ENCODE results near the gene TLX3.
A peak's percentile ranks its signal among the peaks of the same experiment; 100 is the strongest.
"Not testable (repeated sequence)": the region's sequence is repeated elsewhere in the genome, so short reads cannot be mapped to it uniquely, and the experiment has no call there.

Gene TLX3

DNA sequence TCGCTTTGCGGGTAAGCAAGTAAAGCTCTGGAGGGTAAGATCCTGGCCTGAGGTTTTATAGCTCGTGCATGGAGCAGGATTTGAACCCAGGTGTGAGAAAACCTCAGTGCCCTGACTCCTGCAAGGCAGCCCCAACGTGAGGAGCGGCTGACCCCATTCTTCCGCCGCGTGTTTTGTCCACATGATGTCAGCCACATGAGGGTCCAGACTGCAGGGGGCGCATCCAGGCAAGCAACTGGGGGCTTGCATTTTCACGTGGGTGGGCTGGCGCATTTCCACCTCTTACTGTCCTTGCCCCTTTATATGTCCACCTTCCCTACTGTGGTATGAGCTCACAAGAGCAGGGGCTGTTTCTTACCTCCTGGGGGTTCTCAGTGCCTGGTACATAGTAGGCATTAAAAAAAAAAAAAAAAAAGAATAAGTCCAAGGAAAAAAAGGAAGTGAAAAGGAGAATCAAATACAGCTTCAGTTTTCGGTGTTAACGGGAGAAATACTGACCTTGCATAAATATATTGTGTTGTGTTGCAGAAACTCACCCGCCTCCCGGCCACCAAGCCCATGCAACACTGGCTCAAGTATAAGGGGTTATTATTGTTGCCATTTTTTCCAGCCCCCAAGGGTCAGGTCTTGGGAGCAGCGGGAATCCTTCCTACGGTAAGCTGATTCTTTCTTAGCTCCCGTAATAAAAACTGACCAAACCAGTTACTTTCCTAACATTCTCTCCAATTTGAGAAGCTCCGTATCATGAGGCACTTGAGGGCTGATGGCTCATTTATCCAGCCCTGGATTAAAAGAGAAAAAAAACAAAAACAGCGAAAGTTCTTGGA is 15.0 kb downstream of the TLX3 start:
- DNase-seq (ENCODE audit: low spot score) = no peak

DNA sequence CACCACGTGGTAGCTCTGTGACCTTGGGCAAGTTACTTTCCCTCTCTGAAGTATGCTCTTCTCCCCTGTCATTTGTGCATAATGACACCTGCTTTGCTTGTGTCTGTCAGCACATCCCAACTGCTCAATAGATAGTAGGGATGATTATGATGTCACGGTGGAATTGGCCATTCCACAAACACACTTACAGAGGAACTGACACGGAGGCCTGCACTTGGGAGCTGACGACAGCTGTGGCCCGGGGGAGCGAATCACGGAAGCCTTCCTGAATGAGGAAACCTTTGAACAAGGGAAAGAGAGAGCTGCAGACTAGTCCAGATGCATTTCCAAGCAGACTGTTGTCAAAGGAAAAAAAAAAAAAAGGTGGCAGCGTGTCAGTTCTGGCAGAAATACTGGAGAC is 21.0 kb downstream of the TLX3 start:
- DNase-seq (ENCODE audit: low spot score) = no peak

GRCh38 chr5:171335616-171336015 is 26.6 kb downstream of the TLX3 start:
- DNase-seq (ENCODE audit: low spot score) = no peak

- DNase-seq (ENCODE audit: low spot score) = peak; percentile 78
Measured at GRCh38 chr5:171336521-171337209, 27.6 kb downstream of the TLX3 start.

DNA sequence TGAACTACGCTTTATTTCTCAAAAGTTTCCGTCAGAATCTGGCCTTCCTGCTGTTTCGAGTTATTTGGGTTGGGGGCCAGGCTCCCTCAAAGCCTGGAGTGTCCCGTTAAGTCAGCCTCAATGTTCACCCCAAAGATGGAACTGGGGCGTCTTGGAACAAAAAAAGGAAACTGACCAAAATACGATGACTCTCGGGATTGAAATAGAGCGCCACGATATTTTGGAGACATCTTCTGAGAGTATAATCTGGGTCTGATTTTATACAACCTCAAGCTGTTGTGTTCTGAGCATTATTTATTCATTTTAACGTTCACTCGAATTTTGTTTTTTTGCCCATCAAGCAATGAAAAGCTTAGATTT is 28.1 kb downstream of the TLX3 start:
- DNase-seq (ENCODE audit: low spot score) = no peak

DNA sequence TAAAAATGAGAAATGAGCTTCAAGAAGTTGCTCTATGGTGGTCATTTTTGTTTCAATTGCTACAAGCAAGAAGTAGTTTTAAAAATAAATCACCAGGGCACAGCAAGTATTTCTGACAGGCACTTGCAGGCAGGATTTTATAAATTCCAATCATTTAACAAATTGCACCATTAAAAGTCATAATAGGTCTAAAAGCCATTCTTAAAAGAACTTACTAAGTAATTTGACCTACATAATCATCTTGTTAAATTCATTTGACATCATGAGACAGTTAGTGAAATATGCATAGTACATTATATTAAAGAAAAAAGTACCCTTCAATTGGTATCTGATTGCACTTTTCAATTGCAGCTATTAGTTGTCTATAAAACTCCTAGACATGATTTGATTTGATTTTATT is 31.0 kb downstream of the TLX3 start:
- DNase-seq (ENCODE audit: low spot score) = no peak

DNA sequence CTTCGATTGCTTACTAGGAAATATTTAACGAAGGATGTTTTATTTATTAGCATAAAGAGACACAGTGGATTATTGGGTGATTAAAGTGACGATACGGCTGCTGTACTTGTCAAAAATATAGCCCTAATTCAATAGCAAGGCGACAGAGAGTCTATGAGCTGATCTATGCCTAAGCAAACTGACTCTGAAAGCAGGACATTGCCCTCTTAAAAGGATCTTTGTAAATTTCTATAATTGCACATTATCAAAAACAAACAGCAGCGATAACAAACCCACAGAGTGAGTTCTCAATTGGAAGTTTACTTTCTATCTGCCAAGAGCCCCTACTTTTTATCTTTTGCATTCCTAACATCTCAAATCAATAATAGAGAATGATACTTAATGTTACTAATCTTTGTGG is 31.4 kb downstream of the TLX3 start:
- DNase-seq (ENCODE audit: low spot score) = no peak

GRCh38 chr5:171342362-171343111 is 33.5 kb downstream of the TLX3 start:
- peak; percentile 80 for DNase-seq (ENCODE audit: low spot score)

DNA sequence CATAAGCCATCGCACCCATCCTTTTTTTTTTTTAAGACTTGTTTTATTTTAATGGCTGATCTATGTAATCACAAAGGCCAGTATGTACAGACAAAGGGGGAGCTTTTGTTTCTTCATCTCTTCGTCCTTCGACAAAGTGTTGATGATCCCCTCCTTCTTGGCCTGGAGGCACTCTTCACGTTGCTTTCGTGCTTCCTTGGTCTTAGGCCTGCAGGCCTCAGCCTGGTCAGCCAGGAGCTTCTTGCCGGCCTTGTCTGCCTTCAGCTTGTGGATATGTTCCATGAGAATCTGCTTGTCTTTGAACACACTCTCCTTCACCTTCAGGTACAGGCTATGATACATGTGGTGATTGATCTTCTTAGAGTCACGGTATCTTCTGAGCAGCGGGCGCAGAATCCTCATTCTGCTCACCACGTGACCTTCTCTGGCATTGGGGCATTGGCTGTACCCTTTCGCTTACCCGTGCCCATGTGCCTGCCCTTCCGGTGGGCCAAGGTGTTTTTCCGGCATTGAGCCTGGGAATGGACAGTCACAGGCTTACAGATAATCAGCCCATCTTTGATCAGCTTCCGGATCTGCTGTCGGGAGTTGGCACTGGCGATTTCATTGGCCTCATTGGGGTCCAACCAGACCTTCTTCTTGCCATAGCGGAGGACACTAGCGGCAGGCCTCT is 36.0 kb downstream of the TLX3 start:
- no peak for DNase-seq (ENCODE audit: low spot score)

GRCh38 chr5:171351536-171352073 is 42.6 kb downstream of the TLX3 start:
- peak; percentile 54 for DNase-seq (ENCODE audit: low spot score)

DNA sequence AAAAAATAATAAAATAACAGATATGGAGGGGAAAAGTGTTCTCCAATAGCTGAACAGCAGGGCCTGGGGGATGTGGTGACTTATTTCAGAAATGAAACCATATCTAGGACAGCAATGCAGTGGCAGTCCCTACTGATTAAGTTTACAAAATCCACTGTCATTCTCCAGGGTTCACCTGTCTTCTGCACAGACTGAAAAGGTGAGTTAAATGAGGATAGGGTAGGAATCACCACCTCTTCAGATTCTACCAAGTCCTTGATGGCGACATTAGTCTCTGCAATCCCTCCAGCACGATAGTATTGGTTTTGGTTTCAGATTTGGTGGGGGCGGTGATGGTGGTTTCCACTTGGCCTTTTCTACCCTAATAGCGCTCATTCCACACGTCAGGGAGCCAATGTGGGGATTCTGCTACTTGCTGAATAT is 46.3 kb downstream of the TLX3 start:
- no peak for DNase-seq (ENCODE audit: low spot score)

DNA sequence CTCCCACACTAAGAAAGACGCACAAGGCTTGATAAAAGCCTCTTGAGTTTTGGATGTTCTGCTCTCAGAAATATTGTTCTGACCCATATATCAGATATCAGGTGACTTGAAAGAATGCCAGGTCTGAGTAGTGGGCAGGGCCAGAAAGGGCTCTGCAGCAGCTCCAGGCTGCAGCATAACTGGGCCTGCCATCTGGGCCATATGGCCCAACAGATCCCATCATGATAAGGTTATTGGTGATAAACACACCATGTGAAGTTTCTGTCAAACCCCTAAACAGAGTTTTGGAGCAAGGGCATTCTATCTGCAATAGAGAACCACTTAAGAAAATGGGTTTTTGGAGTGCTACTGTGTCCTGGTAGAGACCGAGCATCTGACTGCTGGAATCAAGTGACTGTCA is 48.8 kb downstream of the TLX3 start:
- no peak for DNase-seq (ENCODE audit: low spot score)

DNA sequence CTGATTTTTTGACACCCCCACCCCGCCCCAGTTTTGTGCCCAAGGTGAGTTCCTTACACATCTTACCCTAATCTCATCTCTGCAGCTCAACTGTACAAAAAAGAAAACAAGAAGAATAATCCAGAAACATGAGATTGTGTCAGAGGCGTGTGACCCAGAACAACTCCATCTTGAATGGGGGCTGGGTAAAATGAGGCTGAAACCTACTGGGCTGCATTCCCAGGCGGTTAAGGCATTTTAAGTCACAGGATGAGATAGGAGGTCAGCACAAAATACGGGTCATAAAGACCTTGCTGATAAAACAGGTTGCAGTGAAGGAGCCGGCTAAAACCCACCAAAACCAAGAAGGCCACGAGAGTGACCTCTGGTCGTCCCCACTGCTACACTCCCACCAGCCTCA is 52.1 kb downstream of the TLX3 start:
- DNase-seq (ENCODE audit: low spot score) = not testable (repeated sequence)

Measured in GM03348 (cell line).